B cell (primary cell): Measurements from ENCODE around the gene PDZD2. TPM values are rescaled to one million over a fixed set of nuclear protein-coding genes. Genes with fewer than 3 reads are reported as not detected.

Experiments used
- ATAC-seq: fragments of 200-7000 bp; cut with Tn5 transposase; one replicate; pipeline ENCODE4 v1.10.0; 2021; ENCODE audit warnings: low read depth, mild to moderate bottlenecking, moderate number of reproducible peaks, moderate library complexity
- CTCF ChIA-PET: fragments of 350-600 bp; sonication (Branson Sonifier 250); formaldehyde crosslinking; loops from one replicate; lab custom pipeline; 2021; ENCODE audit warnings: antibody characterized with exemption, inconsistent platforms; lab: Charles Lee
- POLR2A ChIA-PET: fragments of 350-600 bp; sonication (Branson Sonifier 250); formaldehyde crosslinking; loops from one replicate; lab custom pipeline; 2021; ENCODE audit warnings: antibody characterized with exemption; lab: Charles Lee
- DNase-seq: peaks from one replicate; pipeline ENCODE4 v3.0.0; 2013
- H2AFZ ChIP-seq: 2 replicates; pipeline ENCODE4 v1.6.1; 2012; ENCODE audit warnings: mild to moderate bottlenecking, low read depth, low read length; ENCODE audit not compliant: insufficient read depth, poor library complexity, severe bottlenecking
- H3K27ac ChIP-seq, 2 donors: 1 replicate in 1 of 2; 2 replicates in 1 of 2; pipeline ENCODE4 v1.5.1; 2012 to 2013; ENCODE audit warnings: low read length in 2 of 2, mild to moderate bottlenecking in 2 of 2, moderate library complexity in 1 of 2
- H3K27me3 ChIP-seq, 4 experiments: fragments of 200-600 bp in 1 of 4; sonication (generic) in 1 of 4; replicated peaks in 1 of 4; 1 replicate in 2 of 4; 2 replicates in 2 of 4; pipeline versions ENCODE4 v1.6.1 to v1.7.0; 2013 to 2016; ENCODE audit warnings: low read length in 3 of 4, mild to moderate bottlenecking in 2 of 4, mixed read lengths in 1 of 4, moderate library complexity in 1 of 4; ENCODE audit not compliant: insufficient read depth in 4 of 4, control insufficient read depth in 3 of 4; ENCODE audit errors: control extremely low read depth in 1 of 4
- H3K36me3 ChIP-seq, 2 experiments: replicated peaks in 1 of 2; 1 replicate in 1 of 2; 2 replicates in 1 of 2; pipeline versions ENCODE4 v1.6.1 to v1.7.1; 2013; ENCODE audit warnings: low read length in 1 of 2; ENCODE audit not compliant: insufficient read depth in 2 of 2, control insufficient read depth in 1 of 2; ENCODE audit errors: control extremely low read depth in 1 of 2, extremely low read depth in 1 of 2
- H3K4me1 ChIP-seq, 2 donors: fragments of 200-600 bp in 1 of 2; sonication (generic) in 1 of 2; 1 replicate in 1 of 2; 2 replicates in 1 of 2; pipeline versions ENCODE4 v1.5.1 to v1.6.1; 2013 to 2017; ENCODE audit warnings: low read length in 2 of 2; ENCODE audit not compliant: control insufficient read depth in 2 of 2, insufficient read depth in 2 of 2
- H3K4me2 ChIP-seq: replicated peaks from 2 replicates; pipeline ENCODE3; 2012; ENCODE audit warnings: mild to moderate bottlenecking, low read depth, low read length; ENCODE audit not compliant: poor library complexity, severe bottlenecking
- H3K4me3 ChIP-seq, 5 experiments: fragments of 200-600 bp in 1 of 5; sonication (generic) in 1 of 5; 1 replicate in 3 of 5; 2 replicates in 2 of 5; pipeline versions ENCODE4 v1.5.1 to v1.7.0; 2011 to 2016; ENCODE audit warnings: low read length in 4 of 5, mild to moderate bottlenecking in 4 of 5, low read depth in 2 of 5, control low read depth in 1 of 5, moderate library complexity in 1 of 5; ENCODE audit not compliant: insufficient read depth in 1 of 5; ENCODE audit errors: control extremely low read depth in 1 of 5, extremely low read depth in 1 of 5
- H3K79me2 ChIP-seq: fragments of 200-600 bp; sonication (generic); one replicate; pipeline ENCODE4 v1.6.0; 2016; ENCODE audit warnings: low read length; ENCODE audit not compliant: control insufficient read depth, insufficient read depth
- H3K9ac ChIP-seq: fragments of 200-600 bp; sonication (generic); 2 replicates; pipeline ENCODE4 v1.6.1; 2017; ENCODE audit warnings: mild to moderate bottlenecking, low read length, moderate library complexity
- H3K9me3 ChIP-seq, 3 donors: one replicate each; pipeline versions ENCODE4 v1.6.1 to v1.7.1; 2013; ENCODE audit warnings: low read length in 2 of 3; ENCODE audit not compliant: control insufficient read depth in 2 of 3, insufficient read depth in 1 of 3; ENCODE audit errors: control extremely low read depth in 1 of 3
- H4K20me1 ChIP-seq: 2 replicates; pipeline ENCODE4 v1.6.0; 2012; ENCODE audit warnings: mild to moderate bottlenecking, low read length; ENCODE audit not compliant: insufficient read depth, control insufficient read depth, poor library complexity, severe bottlenecking
- H3K27ac Mint-ChIP-seq: one replicate; pipeline ENCODE4 v1.8.0; 2021; ENCODE audit warnings: mixed read lengths
- H3K27me3 Mint-ChIP-seq: one replicate; pipeline ENCODE4 v1.8.0; 2021; ENCODE audit warnings: mixed read lengths
- H3K4me1 Mint-ChIP-seq: one replicate; pipeline ENCODE4 v1.8.0; 2021; ENCODE audit warnings: mixed read lengths
- H3K4me3 Mint-ChIP-seq: one replicate; pipeline ENCODE4 v1.8.0; 2021; ENCODE audit warnings: mixed read lengths
- H3K9me3 Mint-ChIP-seq: one replicate; pipeline ENCODE4 v1.8.0; 2022; ENCODE audit warnings: mixed read lengths; ENCODE audit not compliant: insufficient read depth
- EZH2 ChIP-seq: IDR thresholded peaks from 2 replicates; pipeline ENCODE4 v1.6.1; 2012; ENCODE audit warnings: borderline replicate concordance, low read depth, mild to moderate bottlenecking, moderate library complexity, low read length; ENCODE audit not compliant: insufficient read depth, poor library complexity, severe bottlenecking
- WGBS: methylation state at CpG from one replicate; pipeline ENCODE4 v1.1.5; 2013; ENCODE audit warnings: missing lambda C conversion rate; ENCODE audit not compliant: insufficient coverage; 5-methylcytosine and 5-hydroxymethylcytosine counted together
- intact Hi-C: fragments of 100-400 bp; cut with micrococcal nuclease; formaldehyde crosslinking; loops from one replicate; pipeline ENCODE4 v1.10.0; 2022
- polyA plus RNA-seq: library from polyadenylated mRNA; depleted of rRNA; stranded (reverse); fragments of >200 nt; gene quantifications from 2 replicates; pipeline ENCODE4 v1.2.3, GENCODE V29; 2012
- total RNA-seq, 2 donors: library from RNA; stranded (reverse); fragments of 120-200 nt in 1 of 2; gene quantifications; 1 replicate in 1 of 2; 2 replicates in 1 of 2; pipeline versions ENCODE4 v1.2.3 to v1.2.4, GENCODE V29; 2013 to 2022
- TF ChIP-seq, protein P1 (sequence below): fragments of 200-600 bp; IDR thresholded peaks from one replicate; pipeline ENCODE4 v1.8.0; 2022; ENCODE audit warnings: antibody characterized with exemption, mild to moderate bottlenecking

Gene PDZD2
- total and polyA plus RNA-seq, 2 donors (not counting 1 experiment from before 2014, with no cell fraction given), result not detected

DNA sequence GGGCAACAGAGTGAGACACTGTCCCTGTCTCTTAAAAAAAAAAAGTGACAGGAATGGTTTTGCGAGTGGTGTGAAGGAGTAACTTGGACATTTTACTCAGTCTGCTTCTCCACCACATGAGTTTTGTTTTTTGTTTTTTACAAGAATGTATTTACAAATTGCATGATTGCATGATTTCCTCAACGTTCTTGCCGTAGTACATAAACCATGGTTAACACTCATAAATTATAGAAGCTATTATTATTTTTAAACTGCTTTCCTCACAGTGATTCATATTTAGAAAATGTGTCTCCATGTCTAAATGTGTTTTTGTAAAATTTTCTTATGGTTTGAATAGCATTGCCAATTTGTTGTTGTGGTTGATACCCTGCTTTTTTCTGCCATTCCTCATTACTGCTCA lies 315.2 kb downstream of the PDZD2 start:
- ChIA-PET CTCF (no interaction called here), POLR2A (no interaction called here)
- H3K4me2 ChIP-seq, result no peak overlapping the region
- intact Hi-C loops, result no loop called here
- peaks cover 0 to 3% (median 0%) of the 10 kb centered on the region in 3 donors for H3K9me3 ChIP-seq
- Mint-ChIP-seq H3K9me3 (no peaks in the 10 kb centered on the region), H3K4me3 (no peak overlapping the region), H3K27me3 (no peaks in the 10 kb centered on the region), H3K27ac (no peak overlapping the region), H3K4me1 (no peaks in the 10 kb centered on the region)
- TF ChIP-seq EZH2, result no peak
- TF ChIP-seq, protein P1, sequence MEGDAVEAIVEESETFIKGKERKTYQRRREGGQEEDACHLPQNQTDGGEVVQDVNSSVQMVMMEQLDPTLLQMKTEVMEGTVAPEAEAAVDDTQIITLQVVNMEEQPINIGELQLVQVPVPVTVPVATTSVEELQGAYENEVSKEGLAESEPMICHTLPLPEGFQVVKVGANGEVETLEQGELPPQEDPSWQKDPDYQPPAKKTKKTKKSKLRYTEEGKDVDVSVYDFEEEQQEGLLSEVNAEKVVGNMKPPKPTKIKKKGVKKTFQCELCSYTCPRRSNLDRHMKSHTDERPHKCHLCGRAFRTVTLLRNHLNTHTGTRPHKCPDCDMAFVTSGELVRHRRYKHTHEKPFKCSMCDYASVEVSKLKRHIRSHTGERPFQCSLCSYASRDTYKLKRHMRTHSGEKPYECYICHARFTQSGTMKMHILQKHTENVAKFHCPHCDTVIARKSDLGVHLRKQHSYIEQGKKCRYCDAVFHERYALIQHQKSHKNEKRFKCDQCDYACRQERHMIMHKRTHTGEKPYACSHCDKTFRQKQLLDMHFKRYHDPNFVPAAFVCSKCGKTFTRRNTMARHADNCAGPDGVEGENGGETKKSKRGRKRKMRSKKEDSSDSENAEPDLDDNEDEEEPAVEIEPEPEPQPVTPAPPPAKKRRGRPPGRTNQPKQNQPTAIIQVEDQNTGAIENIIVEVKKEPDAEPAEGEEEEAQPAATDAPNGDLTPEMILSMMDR, result no peak
- H3K79me2 ChIP-seq, result no peaks in the 10 kb centered on the region
- H3K4me3 ChIP-seq, result no peak overlapping the region
- H2AFZ ChIP-seq, result no peak overlapping the region
- DNase-seq (no peak), ATAC-seq (no peak)
- H3K27ac ChIP-seq, result no peak overlapping the region
- H3K9ac ChIP-seq, result no peak overlapping the region
- no peaks in the 10 kb centered on the region for H3K4me1 ChIP-seq
- WGBS, result no CpG with 5 or more reads among the region's 3 CpGs
- H4K20me1 ChIP-seq, result no peaks in the 10 kb centered on the region
- no peaks in the 10 kb centered on the region for H3K36me3 ChIP-seq
- H3K27me3 ChIP-seq, result peaks cover 0 to 3% (median 1%) of the 10 kb centered on the region in 4 experiments

DNA sequence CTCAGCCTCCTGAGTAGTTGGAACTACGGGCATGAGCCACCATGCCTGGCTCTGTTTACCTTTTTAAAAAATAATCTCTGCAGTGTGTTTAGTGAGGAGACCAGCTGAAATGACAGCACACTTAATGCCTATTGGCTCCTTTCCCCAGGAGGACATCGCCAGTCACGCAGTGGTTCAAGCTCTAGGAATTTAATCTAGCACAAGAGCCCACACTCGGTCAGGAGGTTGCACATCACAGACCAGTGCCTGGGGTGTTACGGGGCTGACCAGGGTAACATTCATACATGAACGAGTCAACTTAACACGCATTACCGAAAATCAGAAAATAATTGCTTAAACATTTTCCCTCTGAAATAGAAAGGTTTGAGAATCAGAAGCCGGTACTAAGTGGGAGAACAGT lies 318.2 kb downstream of the PDZD2 start:
- POLR2A ChIA-PET, result no interaction called here
- H3K36me3 ChIP-seq, result no peaks in the 10 kb centered on the region
- Mint-ChIP-seq H3K4me3 (no peak overlapping the region), H3K9me3 (no peaks in the 10 kb centered on the region), H3K27ac (no peak overlapping the region), H3K4me1 (no peaks in the 10 kb centered on the region), H3K27me3 (no peaks in the 10 kb centered on the region)
- no peaks in the 10 kb centered on the region for H4K20me1 ChIP-seq
- intact Hi-C loops, result no loop called here
- no peak overlapping the region for H3K9ac ChIP-seq
- no peak overlapping the region for H3K27ac ChIP-seq
- TF ChIP-seq, protein P1, result no peak
- no peak for TF ChIP-seq EZH2
- no peak overlapping the region for H3K4me2 ChIP-seq
- H3K4me1 ChIP-seq, result no peaks in the 10 kb centered on the region
- WGBS, result 97% methylated on average over 3 of the region's 9 CpGs
- no peak for ATAC-seq
- H3K4me3 ChIP-seq, result no peak overlapping the region
- CTCF ChIA-PET, result no interaction called here
- peaks cover 0 to 3% (median 1%) of the 10 kb centered on the region in 4 experiments for H3K27me3 ChIP-seq
- no peaks in the 10 kb centered on the region for H3K9me3 ChIP-seq
- no peak overlapping the region for H2AFZ ChIP-seq
- H3K79me2 ChIP-seq, result no peaks in the 10 kb centered on the region
- no peak for DNase-seq
